Stomach (tissue), 9 donors: Measurements from ENCODE around the gene AMPD2. TPM values are rescaled to one million over a fixed set of nuclear protein-coding genes. Genes with fewer than 3 reads are reported as not detected.
"Not testable (repeated sequence)": the region's sequence is repeated elsewhere in the genome, so short reads cannot be mapped to it uniquely, and the experiment has no call there.

ENCODE experiments used
- DNase-seq, 2 donors: peaks; one replicate each; pipeline versions ENCODE4 v3.0.0 to v3.0.0-alpha.2; 2013 to 2019
- H3K27ac ChIP-seq, 5 donors: fragments of 200-600 bp in 4 of 5; sonication (generic) in 4 of 5; one replicate each; pipeline ENCODE4 v1.5.1; 2013 to 2019; ENCODE audit warnings: mild to moderate bottlenecking in 1 of 5, moderate library complexity in 1 of 5
- H3K27me3 ChIP-seq, 3 donors: fragments of 200-600 bp; sonication (generic); one replicate each; pipeline ENCODE4 v1.5.1; 2017 to 2019; ENCODE audit warnings: mixed run types in 1 of 3
- H3K36me3 ChIP-seq, 4 donors: fragments of 200-600 bp; sonication (generic); 1 replicate in 3 of 4; 2 replicates in 1 of 4; pipeline ENCODE4 v1.5.1; 2016 to 2019
- H3K4me1 ChIP-seq, 4 donors: fragments of 200-600 bp; sonication (generic); one replicate each; pipeline ENCODE4 v1.5.1; 2016 to 2019
- H3K4me3 ChIP-seq, 4 donors: fragments of 200-600 bp; sonication (generic) in 3 of 4; one replicate each; pipeline ENCODE4 v1.5.1; 2016 to 2019; ENCODE audit warnings: mild to moderate bottlenecking in 1 of 4
- H3K9me3 ChIP-seq, 4 donors: fragments of 200-600 bp; sonication (generic); one replicate each; pipeline ENCODE4 v1.5.1; 2016 to 2019
- CTCF ChIP-seq, 7 experiments: fragments of 450-650 bp in 4 of 7; fragments of 200-600 bp in 3 of 7; sonication (generic) in 3 of 7; IDR thresholded peaks; one replicate each; pipeline ENCODE4 v1.5.1; 2016 to 2019; ENCODE audit warnings: antibody characterized with exemption in 7 of 7, control low read depth in 2 of 7, mild to moderate bottlenecking in 1 of 7
- EP300 ChIP-seq: sonication (generic); formaldehyde crosslinking; IDR thresholded peaks from one replicate; pipeline ENCODE4 v1.6.1; 2017; ENCODE audit warnings: antibody characterized with exemption
- POLR2A ChIP-seq, 4 donors: fragments of 450-650 bp; IDR thresholded peaks; one replicate each; pipeline ENCODE4 v1.6.1; 2016; ENCODE audit warnings: antibody characterized with exemption in 4 of 4, control low read depth in 2 of 4, mild to moderate bottlenecking in 1 of 4, moderate library complexity in 1 of 4
- POLR2AphosphoS5 ChIP-seq, 3 donors: sonication (generic); formaldehyde crosslinking; IDR thresholded peaks; one replicate each; pipeline ENCODE4 v1.6.1; 2016; ENCODE audit warnings: antibody characterized with exemption in 3 of 3
- WGBS, 5 donors: extraction: QIAGEN DNeasy Blood & Tissue Kit in 3 of 5; methylation state at CpG; one replicate each; pipeline versions ENCODE4 v1.1.5 to v1.1.7; 2013 to 2018; 5-methylcytosine and 5-hydroxymethylcytosine counted together
- intact Hi-C: fragments of 100-400 bp; cut with DNase I; formaldehyde crosslinking; loops from one replicate; pipeline ENCODE4 v1.15.1; 2023; ENCODE audit warnings: low total_unique reads
- polyA plus RNA-seq, 3 donors: library from polyadenylated mRNA; stranded (reverse); fragments of 200-250 nt; gene quantifications; one replicate each; pipeline ENCODE4 v1.2.3, GENCODE V29; 2013
- total RNA-seq, 5 donors: library from RNA; depleted of rRNA; stranded (reverse); fragments of >200 nt; gene quantifications; one replicate each; pipeline versions ENCODE4 v1.1.0 to v1.2.3, GENCODE V29; 2014 to 2016
- donor health status: healthy with polysubstance abuse.
- donor health status: Bipolar disorder and iron deficiency.
- donor health status: healthy.

AMPD2 gene
- total and polyA plus RNA-seq, 8 donors, result 16.1 to 364 (median 72.0) TPM

DNA sequence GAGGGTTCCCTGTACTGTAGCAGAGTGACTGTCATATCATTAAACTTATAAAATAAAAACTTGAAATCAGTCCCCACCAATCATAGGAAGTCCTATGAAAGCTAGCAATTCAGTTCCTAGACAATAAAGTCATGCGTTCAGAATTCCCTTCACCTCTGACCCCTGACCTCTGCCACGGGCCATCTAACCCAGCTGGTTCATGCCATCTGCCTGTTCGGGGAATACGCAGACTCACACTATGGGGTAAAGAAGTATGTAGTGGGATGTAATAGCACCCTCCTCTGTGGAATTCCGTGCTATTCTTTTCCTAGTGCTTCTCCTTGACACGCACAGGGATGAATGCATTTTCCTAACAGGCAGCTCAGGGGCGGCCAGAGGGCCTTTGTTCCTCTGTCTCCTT is 38.3 kb downstream of the AMPD2 start:
- no peak for DNase-seq
- TF ChIP-seq POLR2A (IDR thresholded peaks at IDR 0.05) (no peak), POLR2AphosphoS5 (IDR thresholded peaks at IDR 0.05) (no peak), EP300 (no peak), CTCF (IDR thresholded peaks at IDR 0.05) (no peak)
- Histone ChIP-seq H3K4me3 (no peak overlapping the region), H3K4me1 (peaks cover 12 to 40% (median 20%) of the 10 kb centered on the region in 4 donors), H3K27me3 (no peaks in the 10 kb centered on the region), H3K36me3 (peaks cover 0 to 55% (median 34%) of the 10 kb centered on the region in 4 donors), H3K27ac (no peak overlapping the region), H3K9me3 (no peaks in the 10 kb centered on the region)
- WGBS, 5 donors, result 67 to 83% (median 76%) methylated on average over 7 of the region's 7 CpGs
- intact Hi-C loops, result no loop called here

- intact Hi-C loops, result no loop called here
- TF ChIP-seq EP300 (no peak), POLR2AphosphoS5 (IDR thresholded peaks at IDR 0.05) (no peak), CTCF (IDR thresholded peaks at IDR 0.05) (no peak), POLR2A (IDR thresholded peaks at IDR 0.05) (no peak)
- no peaks in the 10 kb centered on the region for H3K9me3 ChIP-seq
- 40 to 52% (median 51%) methylated on average over 2 to 3 of the region's 3 CpGs for WGBS, 5 donors
- no peak overlapping the region for H3K4me3 ChIP-seq
- peaks cover 12 to 40% (median 21%) of the 10 kb centered on the region in 4 donors for H3K4me1 ChIP-seq
- no peak for DNase-seq
- H3K27ac ChIP-seq, result peak overlapping the region in 1 of 5 donors; percentile 54
- H3K36me3 ChIP-seq, result peaks cover 0 to 55% (median 34%) of the 10 kb centered on the region in 4 donors
- H3K27me3 ChIP-seq, result no peaks in the 10 kb centered on the region
Observed at GRCh38 chr1:109658533-109659042, 39.0 kb downstream of the AMPD2 start.

DNA sequence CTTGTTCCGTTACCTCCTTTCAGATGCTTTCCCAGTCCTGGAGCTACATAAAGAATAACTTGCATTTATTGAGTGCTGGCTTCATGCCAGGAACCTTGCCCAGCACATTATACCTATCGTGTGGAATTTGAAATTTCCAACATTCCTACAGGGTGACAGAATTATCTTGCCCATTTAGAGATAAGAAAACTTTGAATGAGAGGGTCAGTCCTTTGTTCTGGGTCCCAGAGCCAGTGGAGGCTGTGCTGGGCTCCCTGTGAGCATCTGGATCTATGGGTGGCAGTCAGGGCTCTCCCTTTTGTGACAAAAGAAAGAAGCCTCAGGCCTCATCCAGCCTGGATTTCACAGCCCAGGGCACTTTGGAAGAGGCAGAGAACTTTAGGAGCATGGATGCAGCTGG is 39.5 kb downstream of the AMPD2 start:
- H3K27ac ChIP-seq, result no peak overlapping the region
- no peaks in the 10 kb centered on the region for H3K9me3 ChIP-seq
- no peaks in the 10 kb centered on the region for H3K27me3 ChIP-seq
- DNase-seq, result no peak
- intact Hi-C loops, result no loop called here
- no peak for TF ChIP-seq POLR2AphosphoS5 (IDR thresholded peaks at IDR 0.05)
- TF ChIP-seq POLR2A (IDR thresholded peaks at IDR 0.05), result no peak
- TF ChIP-seq EP300, result no peak
- no peak for TF ChIP-seq CTCF (IDR thresholded peaks at IDR 0.05)
- 46 to 64% (median 51%) methylated on average over 2 of the region's 2 CpGs for WGBS, 5 donors
- peaks cover 12 to 40% (median 21%) of the 10 kb centered on the region in 4 donors for H3K4me1 ChIP-seq
- H3K36me3 ChIP-seq, result peaks cover 0 to 55% (median 34%) of the 10 kb centered on the region in 4 donors
- H3K4me3 ChIP-seq, result no peak overlapping the region

DNA sequence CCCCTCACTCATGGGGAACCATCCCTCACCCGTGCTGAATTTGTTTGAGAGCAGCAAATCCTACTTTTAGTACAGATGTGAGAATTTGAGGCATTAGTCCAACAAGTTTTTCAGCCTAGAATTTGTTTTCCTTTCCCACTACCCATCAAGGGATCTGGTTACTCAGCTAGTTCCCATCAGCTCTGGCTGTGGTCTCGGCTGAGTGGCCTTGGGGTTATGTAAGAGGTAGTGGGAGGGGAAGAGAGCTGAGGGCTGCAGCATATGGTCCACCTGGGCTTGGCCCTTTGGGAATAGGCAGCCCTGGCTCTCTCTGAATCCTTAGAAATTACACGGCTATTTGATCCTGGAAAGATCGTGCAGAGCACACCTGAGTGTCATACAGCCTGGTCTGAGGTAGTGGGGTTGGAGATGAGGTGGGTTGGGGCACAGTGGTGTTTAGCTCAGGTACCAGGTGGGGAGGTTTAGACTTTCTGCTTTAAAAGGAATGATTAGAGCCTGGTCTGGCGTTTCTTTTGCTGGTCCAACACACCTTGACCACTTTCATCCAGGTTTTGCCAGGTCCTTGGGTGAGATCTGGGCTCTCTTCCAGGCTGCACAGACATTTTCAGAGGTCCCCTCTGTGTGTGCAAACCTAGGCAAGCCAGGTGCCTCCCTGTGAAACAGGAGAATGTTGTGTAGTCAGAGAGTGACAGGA is 40.5 kb downstream of the AMPD2 start:
- peaks cover 0 to 55% (median 34%) of the 10 kb centered on the region in 4 donors for H3K36me3 ChIP-seq
- H3K9me3 ChIP-seq, result no peaks in the 10 kb centered on the region
- H3K27ac ChIP-seq, result no peak overlapping the region
- no peak for DNase-seq
- intact Hi-C loops, result no loop called here
- no peaks in the 10 kb centered on the region for H3K27me3 ChIP-seq
- 71 to 79% (median 74%) methylated on average over 5 of the region's 5 CpGs for WGBS, 5 donors
- TF ChIP-seq POLR2AphosphoS5 (IDR thresholded peaks at IDR 0.05) (no peak), POLR2A (IDR thresholded peaks at IDR 0.05) (no peak), EP300 (no peak), CTCF (IDR thresholded peaks at IDR 0.05) (no peak)
- H3K4me3 ChIP-seq, result no peak overlapping the region
- peaks cover 8 to 31% (median 16%) of the 10 kb centered on the region in 4 donors for H3K4me1 ChIP-seq

- intact Hi-C loops, H3K27me3 ChIP-seq, H3K9me3 ChIP-seq, H3K27ac ChIP-seq, H3K4me3 ChIP-seq, DNase-seq: not testable (repeated sequence)
- H3K4me1 ChIP-seq, result peaks cover 4 to 26% (median 11%) of the 10 kb centered on the region in 4 donors
- H3K36me3 ChIP-seq, result peaks cover 0 to 57% (median 34%) of the 10 kb centered on the region in 4 donors
- WGBS, 5 donors, result 61 to 81% (median 77%) methylated on average over 2 to 3 of the region's 4 CpGs
Observed at GRCh38 chr1:109660691-109661026, 41.0 kb downstream of the AMPD2 start.
